Measurements from ENCODE around the gene TRIM47. TPM values are rescaled to one million over a fixed set of nuclear protein-coding genes. Genes with fewer than 3 reads are reported as not detected.
A peak's percentile ranks its signal among the peaks of the same experiment; 100 is the strongest.

The TRIM47 gene
- total and polyA plus RNA-seq, 2 of the 13 experiments (the other 11 are each of a cell fraction or from before 2014, with no cell fraction given): 33.5 to 82.0 TPM

DNA sequence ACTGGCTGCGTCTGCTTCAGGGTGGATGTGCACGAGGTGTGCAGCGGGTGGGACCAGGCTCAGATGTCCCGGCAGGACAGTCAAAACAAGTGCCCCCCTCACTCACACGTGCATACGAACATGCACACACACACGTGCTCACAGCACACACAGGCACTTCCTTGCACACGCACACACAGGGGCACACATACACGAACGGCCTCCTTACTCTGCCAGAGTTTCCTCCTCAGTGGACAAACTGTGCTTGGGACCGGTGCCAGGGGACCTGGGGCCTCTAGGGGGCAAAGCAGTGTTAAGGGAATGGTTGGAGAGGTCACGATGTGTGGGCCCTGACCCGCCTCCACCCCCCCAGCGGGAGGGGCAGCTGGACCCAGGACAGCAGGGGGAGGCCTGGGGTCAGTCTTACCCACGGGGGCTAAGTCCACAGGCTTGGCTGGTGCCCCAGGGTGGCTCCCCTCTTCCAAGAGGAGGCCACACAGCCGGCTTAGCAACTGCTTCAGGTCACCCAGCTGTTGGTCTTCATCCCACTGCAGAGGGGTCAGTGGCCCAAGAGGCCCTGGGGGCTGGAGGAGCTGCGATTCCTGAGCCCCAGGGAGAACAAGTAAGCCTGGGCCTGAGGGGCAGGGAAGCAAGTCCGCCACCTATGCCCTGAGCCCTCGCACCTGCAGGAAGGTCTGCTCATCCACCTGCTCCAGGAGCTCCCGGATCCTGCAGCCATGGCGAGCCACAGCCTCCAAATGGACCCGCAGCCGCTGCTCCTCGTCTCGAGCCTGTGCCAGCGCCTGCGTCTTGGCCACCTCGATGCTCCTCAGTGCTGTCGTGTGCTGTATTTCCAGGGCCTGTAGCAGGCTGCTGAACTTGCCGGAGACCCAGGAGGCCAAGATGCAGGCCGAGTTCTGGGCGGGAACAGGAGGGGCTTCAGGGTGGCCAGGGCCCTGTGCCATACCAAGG, 13.5 kb upstream of the TRIM47 start (continued):
- TF ChIP-seq, protein P1, sequence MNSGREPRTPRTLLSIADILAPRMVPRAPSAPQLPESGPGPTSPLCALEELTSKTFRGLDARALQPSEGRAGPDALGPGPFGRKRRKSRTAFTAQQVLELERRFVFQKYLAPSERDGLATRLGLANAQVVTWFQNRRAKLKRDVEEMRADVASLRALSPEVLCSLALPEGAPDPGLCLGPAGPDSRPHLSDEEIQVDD (CRISPR knock-in tag; IDR thresholded peaks at IDR 0.05; ENCODE audit: borderline replicate concordance): peak; percentile 73; the same call in 1 of the 2 replicates
- peak; percentile 67; the same call in 1 of the 2 replicates for TF ChIP-seq HMGXB3 (CRISPR knock-in tag; IDR thresholded peaks at IDR 0.05; ENCODE audit: borderline replicate concordance)
- TF ChIP-seq SPEN (CRISPR knock-in tag; IDR thresholded peaks at IDR 0.05; ENCODE audit: low read depth): peak; percentile 78; the same call in 1 of the 2 replicates
- peak; percentile 23 for TF ChIP-seq XRCC5 (optimal IDR thresholded peaks at IDR 0.05; ENCODE audit: low read length)
- no peak for TF ChIP-seq RBAK (CRISPR knock-in tag; IDR thresholded peaks at IDR 0.05)
- 0 out of 2 replicates have a peak, but pooled peaks have one; percentile 47 for TF ChIP-seq NCOA5 (CRISPR knock-in tag; IDR thresholded peaks at IDR 0.05)
- peak; percentile 76; the same call in 1 of the 2 replicates for TF ChIP-seq RCOR2 (CRISPR knock-in tag; IDR thresholded peaks at IDR 0.05)
- 0 out of 2 replicates have a peak, but pooled peaks have one; percentile 77 for TF ChIP-seq ZNF274 (CRISPR knock-in tag; IDR thresholded peaks at IDR 0.05)
- 0 out of 2 replicates have a peak, but pooled peaks have one; percentile 44 for TF ChIP-seq TOE1 (CRISPR knock-in tag; IDR thresholded peaks at IDR 0.05)
- TF ChIP-seq RFXAP (CRISPR knock-in tag; IDR thresholded peaks at IDR 0.05; ENCODE audit: borderline replicate concordance): no peak
- TF ChIP-seq HDAC1 (CRISPR knock-in tag; IDR thresholded peaks at IDR 0.05): peak; percentile 91
- no peak for TF ChIP-seq MBD4 (IDR thresholded peaks at IDR 0.05; ENCODE audit: borderline replicate concordance, low read length)
- TF ChIP-seq NFATC3 (CRISPR knock-in tag; IDR thresholded peaks at IDR 0.05): no peak
- TF ChIP-seq, protein P2, sequence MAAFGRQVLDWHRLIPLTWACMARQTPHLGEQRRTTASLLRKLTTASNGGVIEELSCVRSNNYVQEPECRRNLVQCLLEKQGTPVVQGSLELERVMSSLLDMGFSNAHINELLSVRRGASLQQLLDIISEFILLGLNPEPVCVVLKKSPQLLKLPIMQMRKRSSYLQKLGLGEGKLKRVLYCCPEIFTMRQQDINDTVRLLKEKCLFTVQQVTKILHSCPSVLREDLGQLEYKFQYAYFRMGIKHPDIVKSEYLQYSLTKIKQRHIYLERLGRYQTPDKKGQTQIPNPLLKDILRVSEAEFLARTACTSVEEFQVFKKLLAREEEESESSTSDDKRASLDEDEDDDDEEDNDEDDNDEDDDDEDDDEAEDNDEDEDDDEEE (CRISPR knock-in tag; IDR thresholded peaks at IDR 0.05): peak; percentile 32; the same call in 1 of the 2 replicates
- TF ChIP-seq ZNF761 (CRISPR knock-in tag; conservative IDR thresholded peaks at IDR 0.05): peak; percentile 50; the same call in 1 of the 2 replicates
- TF ChIP-seq ZNF784 (CRISPR knock-in tag; IDR thresholded peaks at IDR 0.05; ENCODE audit: borderline replicate concordance): peak; percentile 77; the same call in 1 of the 2 replicates
- TF ChIP-seq MNT (IDR thresholded peaks at IDR 0.05): peak; percentile 65
- TF ChIP-seq ZNF343 (CRISPR knock-in tag; IDR thresholded peaks at IDR 0.05): peak; percentile 79; the same call in 1 of the 2 replicates
- TF ChIP-seq RXRA (CRISPR knock-in tag; IDR thresholded peaks at IDR 0.05): peak; percentile 91
- peak; percentile 78 for TF ChIP-seq NR2C2 (CRISPR knock-in tag; IDR thresholded peaks at IDR 0.05; ENCODE audit: borderline replicate concordance)

All from HepG2 (cell line).